IMR-90 (cell line): ENCODE measurements around the gene IL22. TPM values are rescaled to one million over a fixed set of nuclear protein-coding genes. Genes with fewer than 3 reads are reported as not detected.

ENCODE experiments used
- ATAC-seq: fragments of 200-7000 bp; cut with Tn5 transposase; 2 replicates; pipeline ENCODE4 v1.9.1; 2020; ENCODE audit warnings: low read depth, mild to moderate bottlenecking, moderate library complexity
- BruUV-seq: library from RNA; stranded (reverse); fragments of 400-500 nt; replicated peaks from 2 replicates; lab custom pipeline; 2021; lab: Mats Ljungman, UMichigan
- CTCF ChIA-PET: fragments of 300-600 bp; formaldehyde crosslinking; extraction: SDS; loops from one replicate; lab custom pipeline; 2021; ENCODE audit warnings: antibody characterized with exemption; lab: Yijun Ruan, JAX
- POLR2A ChIA-PET: fragments of 300-600 bp; sonication (Branson Sonifier 250); formaldehyde crosslinking; loops from one replicate; lab custom pipeline; 2022; ENCODE audit warnings: antibody characterized with exemption; ENCODE audit not compliant: unreplicated experiment; lab: Charles Lee
- DNase-seq: peaks from one replicate; pipeline ENCODE4 v3.0.0; 2013
- H2AFZ ChIP-seq: replicated peaks from 2 replicates; pipeline ENCODE3; 2013; ENCODE audit warnings: low read length, mild to moderate bottlenecking; ENCODE audit not compliant: poor library complexity
- H2AK5ac ChIP-seq: 2 replicates; pipeline ENCODE4 v1.6.1; 2013; ENCODE audit warnings: low read depth, low read length, inconsistent platforms
- H2AK9ac ChIP-seq: replicated peaks from 2 replicates; pipeline ENCODE3; 2013; ENCODE audit warnings: mild to moderate bottlenecking, low read depth, low read length, moderate library complexity; ENCODE audit not compliant: poor library complexity
- H2BK120ac ChIP-seq: 2 replicates; pipeline ENCODE4 v1.6.1; 2013; ENCODE audit warnings: low read depth, low read length, inconsistent platforms
- H2BK15ac ChIP-seq: 3 replicates; pipeline ENCODE4 v1.6.1; 2013; ENCODE audit warnings: low read depth, low read length, inconsistent platforms
- H2BK20ac ChIP-seq: 2 replicates; pipeline ENCODE4 v1.6.1; 2013; ENCODE audit warnings: low read depth, mild to moderate bottlenecking, inconsistent platforms, low read length, moderate library complexity
- H2BK5ac ChIP-seq: 2 replicates; pipeline ENCODE4 v1.6.1; 2013; ENCODE audit warnings: mild to moderate bottlenecking, low read depth, low read length, inconsistent platforms; ENCODE audit not compliant: poor library complexity, severe bottlenecking
- H3K14ac ChIP-seq: replicated peaks from 2 replicates; pipeline ENCODE4 v1.6.1; 2013; ENCODE audit warnings: low read depth, low read length, inconsistent platforms
- H3K18ac ChIP-seq: 2 replicates; pipeline ENCODE4 v1.6.1; 2013; ENCODE audit warnings: low read depth, low read length, control low read depth
- H3K23ac ChIP-seq: 2 replicates; pipeline ENCODE4 v1.6.1; 2013; ENCODE audit warnings: low read depth, low read length, inconsistent platforms
- H3K27ac ChIP-seq: 2 replicates; pipeline ENCODE4 v1.5.1; 2013; ENCODE audit warnings: mild to moderate bottlenecking, control low read depth, low read length; ENCODE audit not compliant: insufficient read depth
- H3K27me3 ChIP-seq: 2 replicates; pipeline ENCODE4 v1.6.1; 2013; ENCODE audit warnings: low read length; ENCODE audit not compliant: control insufficient read depth, insufficient read depth
- H3K36me3 ChIP-seq: 2 replicates; pipeline ENCODE4 v1.6.1; 2013; ENCODE audit warnings: low read length, mixed read lengths; ENCODE audit not compliant: control insufficient read depth, insufficient read depth
- H3K4ac ChIP-seq: 2 replicates; pipeline ENCODE4 v1.6.1; 2013; ENCODE audit warnings: low read depth, low read length, inconsistent platforms
- H3K4me1 ChIP-seq: 2 replicates; pipeline ENCODE4 v1.6.1; 2013; ENCODE audit warnings: low read length, mixed read lengths; ENCODE audit not compliant: control insufficient read depth, insufficient read depth
- H3K4me2 ChIP-seq: 2 replicates; pipeline ENCODE4 v1.6.1; 2013; ENCODE audit warnings: low read depth, mild to moderate bottlenecking, control low read depth, low read length, moderate library complexity
- H3K4me3 ChIP-seq: 2 replicates; pipeline ENCODE4 v1.5.1; 2013; ENCODE audit warnings: low read depth, mild to moderate bottlenecking, control low read depth, low read length, moderate library complexity; ENCODE audit not compliant: insufficient read depth
- H3K56ac ChIP-seq: 2 replicates; pipeline ENCODE4 v1.6.1; 2013; ENCODE audit warnings: low read length, inconsistent platforms; ENCODE audit not compliant: insufficient read depth; ENCODE audit errors: extremely low read depth
- H3K79me1 ChIP-seq, 2 experiments: 2 replicates each; pipeline ENCODE4 v1.6.1; 2013; ENCODE audit warnings: low read length in 2 of 2, inconsistent platforms in 1 of 2, low read depth in 1 of 2
- H3K9ac ChIP-seq: 2 replicates; pipeline ENCODE4 v1.6.1; 2013; ENCODE audit warnings: low read depth, low read length, control low read depth
- H3K9me1 ChIP-seq: 2 replicates; pipeline ENCODE4 v1.6.1; 2013; ENCODE audit warnings: low read length, inconsistent platforms; ENCODE audit not compliant: insufficient read depth
- H3K9me3 ChIP-seq: 2 replicates; pipeline ENCODE4 v1.6.1; 2013; ENCODE audit warnings: low read length; ENCODE audit not compliant: control insufficient read depth, insufficient read depth
- H4K20me1 ChIP-seq: 2 replicates; pipeline ENCODE4 v1.6.1; 2013; ENCODE audit warnings: low read length, inconsistent platforms; ENCODE audit not compliant: insufficient read depth
- H4K5ac ChIP-seq: 2 replicates; pipeline ENCODE4 v1.6.1; 2013; ENCODE audit warnings: mild to moderate bottlenecking, low read depth, low read length, control low read depth
- H4K8ac ChIP-seq, 2 experiments: 2 replicates each; pipeline ENCODE4 v1.6.1; 2013; ENCODE audit warnings: low read depth in 2 of 2, low read length in 2 of 2, control low read depth in 1 of 2, inconsistent platforms in 1 of 2
- H4K91ac ChIP-seq: 2 replicates; pipeline ENCODE4 v1.6.1; 2013; ENCODE audit warnings: low read depth, low read length, inconsistent platforms; ENCODE audit not compliant: insufficient read depth
- CHD1 ChIP-seq: IDR thresholded peaks from 2 replicates; pipeline ENCODE4 v1.6.1; 2012; ENCODE audit warnings: low read depth, low read length, improper control_type of control experiment
- dilution Hi-C: fragments of 300-500 bp; cut with HindIII; formaldehyde crosslinking; loops from one replicate; pipeline ENCODE4 v1.14.3; 2018; ENCODE audit warnings: low sequenced_read_pairs; ENCODE audit not compliant: unreplicated experiment
- in situ Hi-C: fragments of 300-500 bp; cut with MboI; formaldehyde crosslinking; loops from 3 replicates; pipeline ENCODE4 v1.14.3; 2019; ENCODE audit warnings: low sequenced_read_pairs, inconsistent platforms, mixed read lengths
- intact Hi-C: fragments of 100-400 bp; cut with micrococcal nuclease; formaldehyde crosslinking; loops from 2 replicates; pipeline ENCODE4 v1.10.0; 2022
- polyA plus RNA-seq, 3 experiments: library from polyadenylated mRNA; depleted of rRNA; stranded (reverse); fragments of >200 nt; gene quantifications; 2 replicates each; pipeline ENCODE4 v1.2.3, GENCODE V29; 2012; ENCODE audit warnings: low replicate concordance in 1 of 3
- total RNA-seq: library from RNA; depleted of rRNA; stranded (reverse); fragments of >200 nt; gene quantifications from 2 replicates; pipeline ENCODE4 v1.2.3, GENCODE V29; 2012

The IL22 gene
- total and polyA plus RNA-seq, 2 of the 4 experiments (the other 2 are of a cell fraction) = not detected

GRCh38 chr12:68293347-68293746 lies 39.9 kb upstream of the IL22 start:
- no peak overlapping the region for H3K9ac ChIP-seq
- no peak overlapping the region for H3K4ac ChIP-seq
- no peaks in the 10 kb centered on the region for H3K9me1 ChIP-seq
- no peak overlapping the region for H3K23ac ChIP-seq
- no peak overlapping the region for H3K4me2 ChIP-seq
- CTCF ChIA-PET = interaction anchor here (0.6 to 1.0 kb wide), 2 partner anchors 24 to 70 kb away, joined by 3 read pairs; no protein-coding TSS in a partner anchor
- H4K8ac ChIP-seq = no peak overlapping the region
- no peak overlapping the region for H2AFZ ChIP-seq
- H4K5ac ChIP-seq = no peak overlapping the region
- H3K56ac ChIP-seq = no peak overlapping the region
- H4K91ac ChIP-seq = no peak overlapping the region
- no peak overlapping the region for H2AK5ac ChIP-seq
- no peak overlapping the region for H2BK5ac ChIP-seq
- H3K27me3 ChIP-seq = no peaks in the 10 kb centered on the region
- H3K9me3 ChIP-seq = no peaks in the 10 kb centered on the region
- no peak overlapping the region for H3K27ac ChIP-seq
- DNase-seq (no peak), ATAC-seq (no peak)
- intact Hi-C loops = no loop called here
- POLR2A ChIA-PET = no interaction called here
- H2BK20ac ChIP-seq = no peak overlapping the region
- no peak overlapping the region for H3K4me3 ChIP-seq
- H2AK9ac ChIP-seq = no peak overlapping the region
- no peak overlapping the region for H3K18ac ChIP-seq
- H3K14ac ChIP-seq = no peak overlapping the region
- no peak overlapping the region for H2BK120ac ChIP-seq
- no peak overlapping the region for H2BK15ac ChIP-seq
- H3K36me3 ChIP-seq = no peaks in the 10 kb centered on the region
- no peaks in the 10 kb centered on the region for H4K20me1 ChIP-seq
- in situ Hi-C loops = no loop called here
- no peaks in the 10 kb centered on the region for H3K4me1 ChIP-seq
- no TSS peak for BruUV-seq
- TF ChIP-seq CHD1 = no peak
- dilution Hi-C loops = no loop called here
- no peaks in the 10 kb centered on the region for H3K79me1 ChIP-seq
